GM12874 (cell line): ENCODE results near the gene DLGAP1.
A peak's percentile ranks its signal among the peaks of the same experiment; 100 is the strongest.

Experiments used
- TF ChIP-seq, protein P1 (sequence below): IDR thresholded peaks from 2 replicates; pipeline ENCODE4 v1.5.1; 2011; ENCODE audit warnings: low read depth, mild to moderate bottlenecking, control low read depth, low read length, moderate library complexity; ENCODE audit not compliant: insufficient read depth

DLGAP1 gene

DNA sequence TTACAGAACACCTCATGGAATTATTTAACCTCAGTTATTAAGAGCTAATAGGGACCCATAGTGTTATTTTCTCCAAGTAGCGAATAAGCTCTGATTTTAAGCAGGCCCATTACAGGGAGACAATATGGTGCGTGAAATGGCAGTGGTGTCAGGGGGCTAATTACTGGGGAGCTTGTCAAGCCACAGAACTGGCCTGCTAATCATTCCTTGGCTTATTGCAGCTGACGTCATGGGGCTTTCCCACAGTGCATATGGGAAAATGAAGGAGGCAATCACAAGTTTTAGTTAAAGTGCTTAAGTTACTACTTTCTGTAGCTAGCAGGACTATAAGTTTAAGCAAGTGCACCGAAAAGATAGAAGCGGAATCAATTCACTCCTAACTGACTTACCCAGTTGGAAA is 742.6 kb downstream of the DLGAP1 start:
- TF ChIP-seq, protein P1, sequence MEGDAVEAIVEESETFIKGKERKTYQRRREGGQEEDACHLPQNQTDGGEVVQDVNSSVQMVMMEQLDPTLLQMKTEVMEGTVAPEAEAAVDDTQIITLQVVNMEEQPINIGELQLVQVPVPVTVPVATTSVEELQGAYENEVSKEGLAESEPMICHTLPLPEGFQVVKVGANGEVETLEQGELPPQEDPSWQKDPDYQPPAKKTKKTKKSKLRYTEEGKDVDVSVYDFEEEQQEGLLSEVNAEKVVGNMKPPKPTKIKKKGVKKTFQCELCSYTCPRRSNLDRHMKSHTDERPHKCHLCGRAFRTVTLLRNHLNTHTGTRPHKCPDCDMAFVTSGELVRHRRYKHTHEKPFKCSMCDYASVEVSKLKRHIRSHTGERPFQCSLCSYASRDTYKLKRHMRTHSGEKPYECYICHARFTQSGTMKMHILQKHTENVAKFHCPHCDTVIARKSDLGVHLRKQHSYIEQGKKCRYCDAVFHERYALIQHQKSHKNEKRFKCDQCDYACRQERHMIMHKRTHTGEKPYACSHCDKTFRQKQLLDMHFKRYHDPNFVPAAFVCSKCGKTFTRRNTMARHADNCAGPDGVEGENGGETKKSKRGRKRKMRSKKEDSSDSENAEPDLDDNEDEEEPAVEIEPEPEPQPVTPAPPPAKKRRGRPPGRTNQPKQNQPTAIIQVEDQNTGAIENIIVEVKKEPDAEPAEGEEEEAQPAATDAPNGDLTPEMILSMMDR = no peak

DNA sequence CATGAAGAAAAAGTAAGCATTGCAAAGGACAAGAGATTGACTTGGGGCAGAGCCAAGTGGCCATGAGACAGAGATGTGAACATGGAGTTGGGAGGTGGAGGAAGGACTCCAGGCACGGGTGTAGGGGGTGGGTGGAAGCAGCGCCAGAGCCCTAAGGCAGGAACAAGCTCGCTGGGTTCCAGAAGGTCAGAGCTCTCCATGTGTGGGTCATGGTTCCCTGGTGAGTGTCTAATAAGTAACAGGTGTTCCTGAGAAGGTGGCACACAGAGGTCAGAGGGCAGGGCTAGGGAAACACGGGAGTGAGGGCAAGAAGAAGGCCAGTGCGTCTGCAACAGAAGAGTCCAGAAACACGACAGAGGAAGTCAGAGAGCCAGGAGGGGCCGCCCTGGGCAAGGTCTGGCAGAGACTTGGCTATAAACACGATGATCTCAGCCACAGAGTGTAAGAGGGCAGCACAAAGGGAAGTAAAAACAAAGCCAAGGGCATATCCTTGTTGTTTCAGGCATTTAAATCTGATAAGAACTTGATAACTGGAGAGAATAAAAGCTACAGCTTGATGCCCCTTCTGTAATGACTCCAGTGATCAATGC is 744.3 kb downstream of the DLGAP1 start:
- TF ChIP-seq, protein P1 = no peak

DNA sequence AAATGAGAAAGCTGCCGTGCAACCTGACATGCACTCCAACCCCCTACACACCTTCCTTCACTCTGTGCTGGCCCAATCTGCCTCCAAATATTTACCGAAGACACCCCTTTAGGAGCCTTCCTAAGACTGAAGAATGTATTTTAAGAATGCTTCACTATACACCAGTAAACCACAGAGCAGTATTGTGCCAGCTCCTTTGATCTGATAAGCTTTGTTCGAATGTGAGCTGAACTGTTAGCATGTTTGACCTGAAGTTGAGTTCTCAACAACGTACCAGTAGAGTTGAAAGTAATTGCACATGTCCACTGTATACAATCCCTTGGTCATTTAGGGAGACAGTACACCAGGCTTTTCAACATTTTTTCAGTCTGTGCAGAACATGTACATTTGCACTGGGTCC is 745.9 kb downstream of the DLGAP1 start:
- TF ChIP-seq, protein P1 = no peak

DNA sequence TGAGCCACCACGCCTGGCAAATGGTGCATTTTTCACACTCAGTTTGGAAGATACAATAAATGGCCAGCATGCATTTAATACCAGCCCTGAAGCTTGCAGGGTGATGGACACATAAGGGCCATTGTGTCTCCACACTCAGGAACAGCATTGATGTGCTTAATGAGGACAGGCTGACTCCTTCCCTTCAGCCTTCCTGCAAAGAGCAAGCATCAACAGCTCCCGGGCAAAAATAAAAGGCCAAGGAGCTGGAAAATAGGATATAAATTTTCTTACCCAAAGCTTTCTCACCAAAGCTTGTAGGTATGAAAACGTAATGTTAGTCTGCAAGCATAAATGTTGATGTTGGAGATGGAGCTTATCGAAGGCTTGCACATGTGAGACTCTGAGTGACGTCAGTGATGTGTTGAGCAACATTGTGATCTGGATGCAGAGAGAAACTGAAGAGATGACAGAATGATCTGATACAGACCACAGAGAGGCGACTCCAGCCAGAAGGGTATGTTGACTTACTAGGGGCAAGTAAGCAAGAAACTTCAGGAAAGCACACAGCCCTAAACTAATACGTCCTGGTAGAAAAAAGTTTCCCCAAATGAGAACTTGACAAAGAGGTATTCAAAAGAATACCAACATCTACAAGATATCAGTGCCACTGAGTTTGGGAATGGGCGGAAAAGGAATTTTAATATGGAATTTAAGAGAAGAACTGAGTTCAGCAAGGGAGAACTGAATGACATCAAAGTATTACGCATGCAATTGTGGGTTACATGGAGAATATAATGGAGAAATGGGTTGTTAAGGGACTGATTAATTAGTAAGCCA is 748.6 kb downstream of the DLGAP1 start:
- TF ChIP-seq, protein P1 = no peak

DNA sequence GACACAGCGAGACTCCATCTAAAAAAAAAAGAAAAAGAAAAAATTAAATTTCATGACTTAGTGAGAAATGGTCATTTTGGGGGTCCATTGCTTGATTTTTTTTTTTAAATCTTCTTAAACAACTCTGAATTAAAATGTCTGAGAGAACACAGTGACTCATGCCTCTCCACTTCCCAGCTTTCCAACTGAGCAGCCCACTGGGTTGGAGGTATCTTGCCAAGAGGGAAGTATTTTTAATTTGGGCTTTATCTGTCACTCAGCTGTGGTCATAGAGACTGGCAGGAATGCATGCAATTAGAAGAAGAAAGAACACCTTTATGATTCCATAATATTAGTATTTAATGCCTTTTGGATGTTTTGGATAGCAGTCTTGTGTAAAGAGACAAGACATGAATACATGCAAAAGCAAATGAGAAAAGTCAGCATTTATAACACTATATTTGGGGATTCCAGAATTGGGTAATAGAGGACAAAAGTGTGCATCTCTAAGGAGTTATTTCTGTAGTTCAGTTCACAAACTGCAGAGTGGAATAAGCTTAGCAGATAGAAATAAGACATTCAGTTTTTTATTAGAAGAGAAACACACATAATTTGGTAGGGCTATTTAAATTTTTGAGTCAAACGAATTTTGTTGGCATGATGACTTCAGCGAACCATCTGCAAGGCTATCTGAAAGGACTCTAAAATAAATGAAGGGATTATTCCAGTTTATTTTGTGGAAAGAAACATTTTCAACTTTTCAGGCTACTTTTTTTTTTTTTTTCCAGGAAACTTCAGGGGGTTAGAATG is 750.4 kb downstream of the DLGAP1 start:
- TF ChIP-seq, protein P1 = no peak

DNA sequence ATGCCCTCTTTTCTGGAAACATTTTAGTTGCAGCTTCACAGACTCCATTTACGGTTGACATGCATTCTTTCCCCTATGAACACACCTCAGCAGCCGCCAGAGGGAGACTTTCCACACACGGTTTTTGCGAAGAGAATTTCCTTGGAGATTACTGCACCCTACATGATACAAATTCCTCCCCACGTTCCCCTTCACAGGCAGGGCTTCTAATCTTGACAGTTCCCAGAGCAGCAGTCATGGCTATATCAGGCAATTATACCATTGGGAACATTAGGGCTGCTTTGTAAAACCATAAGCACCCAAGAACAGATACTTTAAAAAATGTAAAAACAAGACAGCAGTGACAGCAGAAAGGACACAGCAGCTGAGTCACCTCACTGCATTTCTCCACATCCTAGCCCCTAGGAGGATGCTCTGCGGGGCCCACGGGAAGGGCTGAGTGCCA is 751.4 kb downstream of the DLGAP1 start:
- TF ChIP-seq, protein P1 = peak; percentile 54

DNA sequence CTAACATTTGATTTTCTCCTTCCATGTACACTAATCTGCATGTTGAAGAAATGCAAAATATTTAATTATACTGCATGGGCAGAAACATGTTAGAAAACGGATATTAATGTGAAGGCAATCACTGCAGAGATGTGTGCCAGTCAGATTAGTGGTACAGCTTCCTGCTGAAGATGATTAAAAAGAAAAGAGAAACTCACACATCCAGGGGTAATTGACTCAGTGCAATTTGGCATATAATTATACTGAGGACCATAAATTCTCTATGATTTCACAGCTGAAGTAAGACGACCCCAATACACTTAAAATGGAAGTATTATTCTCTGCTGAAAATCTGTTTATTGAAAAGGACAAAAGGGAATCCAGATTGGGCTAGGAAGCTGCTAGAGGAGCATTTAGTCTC is 761.7 kb downstream of the DLGAP1 start:
- TF ChIP-seq, protein P1 = no peak
